Panc1 (cell line): ENCODE data around the gene TRIOBP.

Source experiments
- POLR2AphosphoS5 ChIP-seq: IDR thresholded peaks from 2 replicates; pipeline ENCODE4 v1.6.1; 2012; ENCODE audit warnings: mild to moderate bottlenecking, low read depth, low read length, moderate library complexity
- TF ChIP-seq, protein P1 (sequence below): fragments of 450-650 bp; IDR thresholded peaks from 2 replicates; pipeline ENCODE4 v1.5.1; 2017; ENCODE audit warnings: mild to moderate bottlenecking

DNA sequence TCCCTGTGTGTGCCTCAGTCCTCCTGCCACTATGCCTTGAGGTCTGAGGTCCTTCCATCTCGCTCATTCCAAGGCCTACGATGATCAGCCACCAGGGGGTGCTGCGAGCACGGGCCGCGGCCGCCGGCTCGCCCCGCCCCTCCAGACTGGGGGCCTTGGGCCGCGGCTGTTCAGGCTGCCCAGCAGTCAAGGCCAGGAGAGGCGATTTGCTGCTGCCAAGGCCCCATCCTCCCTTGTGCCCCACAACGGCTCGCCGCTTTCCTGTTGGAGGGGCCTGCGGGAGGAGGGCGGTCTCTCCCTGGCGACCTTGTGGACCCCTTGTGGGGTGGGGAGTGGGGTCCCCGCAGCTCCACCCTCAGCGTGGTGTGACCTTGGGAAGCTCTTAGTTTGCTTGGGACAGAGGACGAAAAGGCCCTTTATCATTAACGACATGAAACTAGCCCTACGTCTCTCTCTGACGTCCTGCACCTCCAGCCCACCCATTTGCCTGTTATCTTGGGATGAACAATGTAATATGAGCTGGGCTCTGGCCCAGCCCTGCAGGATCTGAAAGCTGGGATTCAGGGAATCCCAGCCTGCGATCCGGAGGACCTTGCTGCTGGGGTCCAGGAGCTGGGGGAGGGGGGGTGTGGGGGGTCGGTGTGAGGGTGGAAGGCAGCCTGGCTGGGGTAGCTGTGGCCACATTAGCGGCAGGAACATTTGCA, 121.0 kb downstream of the TRIOBP start:
- TF ChIP-seq POLR2AphosphoS5 = no peak
- TF ChIP-seq, protein P1, sequence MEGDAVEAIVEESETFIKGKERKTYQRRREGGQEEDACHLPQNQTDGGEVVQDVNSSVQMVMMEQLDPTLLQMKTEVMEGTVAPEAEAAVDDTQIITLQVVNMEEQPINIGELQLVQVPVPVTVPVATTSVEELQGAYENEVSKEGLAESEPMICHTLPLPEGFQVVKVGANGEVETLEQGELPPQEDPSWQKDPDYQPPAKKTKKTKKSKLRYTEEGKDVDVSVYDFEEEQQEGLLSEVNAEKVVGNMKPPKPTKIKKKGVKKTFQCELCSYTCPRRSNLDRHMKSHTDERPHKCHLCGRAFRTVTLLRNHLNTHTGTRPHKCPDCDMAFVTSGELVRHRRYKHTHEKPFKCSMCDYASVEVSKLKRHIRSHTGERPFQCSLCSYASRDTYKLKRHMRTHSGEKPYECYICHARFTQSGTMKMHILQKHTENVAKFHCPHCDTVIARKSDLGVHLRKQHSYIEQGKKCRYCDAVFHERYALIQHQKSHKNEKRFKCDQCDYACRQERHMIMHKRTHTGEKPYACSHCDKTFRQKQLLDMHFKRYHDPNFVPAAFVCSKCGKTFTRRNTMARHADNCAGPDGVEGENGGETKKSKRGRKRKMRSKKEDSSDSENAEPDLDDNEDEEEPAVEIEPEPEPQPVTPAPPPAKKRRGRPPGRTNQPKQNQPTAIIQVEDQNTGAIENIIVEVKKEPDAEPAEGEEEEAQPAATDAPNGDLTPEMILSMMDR = peak; percentile 94
